Measurements from ENCODE around the gene PURA.

GRCh38 chr5:140136624-140137023, 22.7 kb downstream of the PURA start:
- TF ChIP-seq NR2F2 (IDR thresholded peaks at IDR 0.05) (no peak), CTCF (IDR thresholded peaks at IDR 0.05; ENCODE audit: low read depth, low read length, missing input control) (no peak), YY1 (IDR thresholded peaks at IDR 0.05) (no peak), MAX (IDR thresholded peaks at IDR 0.05) (no peak), REST (IDR thresholded peaks at IDR 0.05) (no peak), GABPA (IDR thresholded peaks at IDR 0.05 in 1 of 2, conservative IDR thresholded peaks at IDR 0.05 in 1 of 2) (no peak), HNF4G (IDR thresholded peaks at IDR 0.05) (no peak), EGR1 (IDR thresholded peaks at IDR 0.05; ENCODE audit: low read depth in 2 of 2) (no peak), SP1 (IDR thresholded peaks at IDR 0.05) (no peak), JUND (IDR thresholded peaks at IDR 0.05) (no peak), ATF3 (IDR thresholded peaks at IDR 0.05) (no peak), RXRA (IDR thresholded peaks at IDR 0.05) (no peak), RAD21 (IDR thresholded peaks at IDR 0.05) (no peak)

Data from liver (tissue), 3 donors.